ENCODE results near the gene TXN2.

- no peak for TF ChIP-seq CTCF (IDR thresholded peaks at IDR 0.05; ENCODE audit: borderline replicate concordance, extremely low read depth, low read length, poor library complexity, severe bottlenecking)
- no peak for TF ChIP-seq EZH2 (IDR thresholded peaks at IDR 0.05; ENCODE audit: borderline replicate concordance, low read depth, low read length, severe bottlenecking)
Measured at GRCh38 chr22:36520423-36520822, 39.0 kb upstream of the TXN2 start.
